Activated CD8-positive, alpha-beta T cell treated with anti-CD3 and anti-CD28 coated beads for 36 hours (primary cell): ENCODE results near the gene GSTO1. TPM values are rescaled to one million over a fixed set of nuclear protein-coding genes. Genes with fewer than 3 reads are reported as not detected.

Source experiments
- ATAC-seq: fragments of 200-7000 bp; cut with Tn5 transposase; one replicate; pipeline ENCODE4 v1.10.0; 2021; ENCODE audit warnings: mild to moderate bottlenecking, moderate library complexity
- CTCF ChIA-PET: fragments of 350-600 bp; sonication (Branson Sonifier 250); formaldehyde crosslinking; loops from one replicate; lab custom pipeline; 2021; ENCODE audit warnings: antibody characterized with exemption; lab: Charles Lee
- POLR2A ChIA-PET: fragments of 350-600 bp; sonication (Branson Sonifier 250); formaldehyde crosslinking; loops from one replicate; lab custom pipeline; 2021; ENCODE audit warnings: antibody characterized with exemption; lab: Charles Lee
- DNase-seq: peaks from one replicate; pipeline ENCODE4 v3.0.0-alpha.2; 2020
- H3K27ac Mint-ChIP-seq: one replicate; pipeline ENCODE4 v1.8.0; 2021; ENCODE audit warnings: mild to moderate bottlenecking, mixed read lengths
- H3K27me3 Mint-ChIP-seq: one replicate; pipeline ENCODE4 v1.8.0; 2021; ENCODE audit warnings: mixed read lengths
- H3K36me3 Mint-ChIP-seq: one replicate; pipeline ENCODE4 v1.8.0; 2021; ENCODE audit warnings: low read depth, mixed read lengths
- H3K4me1 Mint-ChIP-seq: one replicate; pipeline ENCODE4 v1.8.0; 2021; ENCODE audit warnings: low read depth, mixed read lengths
- H3K4me3 Mint-ChIP-seq: one replicate; pipeline ENCODE4 v1.8.0; 2021; ENCODE audit warnings: mild to moderate bottlenecking, moderate library complexity, mixed read lengths
- H3K9me3 Mint-ChIP-seq: one replicate; pipeline ENCODE4 v1.8.0; 2021; ENCODE audit warnings: mixed read lengths
- CTCF ChIP-seq: fragments of 200-600 bp; IDR thresholded peaks from one replicate; pipeline ENCODE4 v1.8.0; 2022; ENCODE audit warnings: antibody characterized with exemption, mild to moderate bottlenecking
- intact Hi-C: fragments of 100-400 bp; cut with micrococcal nuclease; formaldehyde crosslinking; loops from one replicate; pipeline ENCODE4 v1.10.0; 2022
- total RNA-seq, 2 experiments: library from RNA; stranded (reverse); gene quantifications; one replicate each; pipeline ENCODE4 v1.2.3, GENCODE V29; 2021

Gene GSTO1
- total RNA-seq, 2 experiments from 2014 or later, result 179 to 189 TPM

GRCh38 chr10:104293011-104293410 lies 38.3 kb downstream of the GSTO1 start:
- DNase-seq (no peak), ATAC-seq (no peak)
- Mint-ChIP-seq H3K9me3 (no peaks in the 10 kb centered on the region), H3K4me3 (no peak overlapping the region), H3K27ac (no peak overlapping the region), H3K4me1 (peaks cover 9% of the 10 kb centered on the region), H3K27me3 (peaks cover 12% of the 10 kb centered on the region), H3K36me3 (no peaks in the 10 kb centered on the region)
- no peak for TF ChIP-seq CTCF
- ChIA-PET POLR2A (interaction anchor here (0.8 kb wide), 1 partner anchor 45 kb away, joined by 3 read pairs; the partner anchor contains the start of gene ITPRIP), CTCF (interaction anchor here (0.7 to 8.9 kb wide), 8 partner anchors 13 to 61 kb away, joined by 3 to 239 read pairs (median 24); partner anchors contain the start of genes CFAP58 and ITPRIP)
- intact Hi-C loops, result no loop called here

GRCh38 chr10:104293781-104294321 lies 39.2 kb downstream of the GSTO1 start:
- TF ChIP-seq CTCF, result no peak
- H3K36me3 Mint-ChIP-seq, result no peaks in the 10 kb centered on the region
- CTCF ChIA-PET, result interaction anchor here (1.1 to 8.9 kb wide), 7 partner anchors 13 to 67 kb away, joined by 3 to 239 read pairs (median 40); partner anchors contain the start of genes CFAP58 and ITPRIP
- no peak overlapping the region for H3K4me3 Mint-ChIP-seq
- H3K27me3 Mint-ChIP-seq, result peaks cover 12% of the 10 kb centered on the region
- no peak overlapping the region for H3K27ac Mint-ChIP-seq
- H3K9me3 Mint-ChIP-seq, result no peaks in the 10 kb centered on the region
- POLR2A ChIA-PET, result interaction anchor here (0.8 kb wide), 1 partner anchor 44 kb away, joined by 3 read pairs; the partner anchor contains the start of gene ITPRIP
- no peak for ATAC-seq
- no peak for DNase-seq
- peaks cover 9% of the 10 kb centered on the region for H3K4me1 Mint-ChIP-seq
- intact Hi-C loops, result no loop called here

- H3K27me3 Mint-ChIP-seq, result peaks cover 2% of the 10 kb centered on the region
- peaks cover 23% of the 10 kb centered on the region for H3K4me1 Mint-ChIP-seq
- intact Hi-C loops, result no loop called here
- no peaks in the 10 kb centered on the region for H3K9me3 Mint-ChIP-seq
- CTCF ChIA-PET, result interaction anchor here (1.6 to 8.9 kb wide), 5 partner anchors 9 to 71 kb away, joined by 4 to 239 read pairs (median 198); partner anchors contain the start of gene CFAP58
- no peaks in the 10 kb centered on the region for H3K36me3 Mint-ChIP-seq
- POLR2A ChIA-PET, result interaction anchor here (0.7 to 1.6 kb wide), 2 partner anchors 18 to 34 kb away, joined by 3 to 4 read pairs; no protein-coding TSS in a partner anchor
- no peak for DNase-seq
- ATAC-seq, result no peak
- H3K27ac Mint-ChIP-seq, result no peak overlapping the region
- TF ChIP-seq CTCF, result no peak
- H3K4me3 Mint-ChIP-seq, result no peak overlapping the region
Measured at GRCh38 chr10:104296687-104297436, 42.2 kb downstream of the GSTO1 start.

- intact Hi-C loops, result no loop called here
- Mint-ChIP-seq H3K27ac (no peak overlapping the region), H3K4me1 (peaks cover 21% of the 10 kb centered on the region), H3K9me3 (no peaks in the 10 kb centered on the region), H3K27me3 (peaks cover 2% of the 10 kb centered on the region), H3K36me3 (peaks cover 2% of the 10 kb centered on the region), H3K4me3 (no peak overlapping the region)
- DNase-seq (peak; percentile 68), ATAC-seq (peak; percentile 58)
- ChIA-PET POLR2A (interaction anchor here (0.9 kb wide), 1 partner anchor 13 kb away, joined by 3 read pairs; no protein-coding TSS in a partner anchor), CTCF (interaction anchor here (0.7 to 8.9 kb wide), 12 partner anchors 8 to 70 kb away, joined by 3 to 239 read pairs (median 6); partner anchors contain the start of gene CFAP58)
- TF ChIP-seq CTCF, result peak; percentile 51
Measured at GRCh38 chr10:104297697-104298660, 43.3 kb downstream of the GSTO1 start.
